ENCODE data around the gene ARHGAP44. TPM values are rescaled to one million over a fixed set of nuclear protein-coding genes. Genes with fewer than 3 reads are reported as not detected.
"Not testable (repeated sequence)": the region's sequence is repeated elsewhere in the genome, so short reads cannot be mapped to it uniquely, and the experiment has no call there.

ARHGAP44 gene
- total RNA-seq, 1 donor from 2014 or later: 6.4 TPM

GRCh38 chr17:12812877-12813276, 23.6 kb downstream of the ARHGAP44 start:
- intact Hi-C loops (cut with DNase I): no loop called here
- ATAC-seq (no peak), DNase-seq (ENCODE audit: low spot score) (no peak)

- intact Hi-C loops (cut with DNase I): no loop called here
- no peak for ATAC-seq
- no peak for DNase-seq (ENCODE audit: low spot score)
Observed at GRCh38 chr17:12813664-12814063, 24.4 kb downstream of the ARHGAP44 start.

- intact Hi-C loops (cut with DNase I): loop anchor here (5.0 kb wide), 1 partner anchor 1558 kb away; no protein-coding TSS in a partner anchor
- no peak for ATAC-seq
- DNase-seq (ENCODE audit: low spot score): no peak
Observed at GRCh38 chr17:12814718-12815117, 25.4 kb downstream of the ARHGAP44 start.

- no peak for ATAC-seq
- intact Hi-C loops (cut with DNase I): loop anchor here (5.0 kb wide), 1 partner anchor 1557 kb away; no protein-coding TSS in a partner anchor
Observed at GRCh38 chr17:12815642-12816141, 26.4 kb downstream of the ARHGAP44 start.

GRCh38 chr17:12821376-12821940, 32.2 kb downstream of the ARHGAP44 start:
- no peak for ATAC-seq
- DNase-seq (ENCODE audit: low spot score): no peak
- intact Hi-C loops (cut with DNase I): no loop called here

More at GRCh38 chr17:12815642-12816141, 26.4 kb downstream of the ARHGAP44 start:
- no peak for DNase-seq (ENCODE audit: low spot score)

- intact Hi-C loops (cut with DNase I): no loop called here
- no peak for ATAC-seq
- no peak for DNase-seq (ENCODE audit: low spot score)
Observed at GRCh38 chr17:12826431-12826830, 37.1 kb downstream of the ARHGAP44 start.

- no peak for ATAC-seq
- intact Hi-C loops (cut with DNase I): no loop called here
- DNase-seq (ENCODE audit: low spot score): no peak
Observed at GRCh38 chr17:12830777-12831247, 41.5 kb downstream of the ARHGAP44 start.

- DNase-seq (ENCODE audit: low spot score) (no peak), ATAC-seq (no peak)
- intact Hi-C loops (cut with DNase I): no loop called here
Observed at GRCh38 chr17:12831839-12832238, 42.5 kb downstream of the ARHGAP44 start.

GRCh38 chr17:12839042-12839441, 49.7 kb downstream of the ARHGAP44 start:
- ATAC-seq: no peak
- DNase-seq (ENCODE audit: low spot score): no peak
- intact Hi-C loops (cut with DNase I): no loop called here

- intact Hi-C loops (cut with DNase I): no loop called here
- ATAC-seq (no peak), DNase-seq (ENCODE audit: low spot score) (no peak)
Observed at GRCh38 chr17:12842936-12843335, 53.6 kb downstream of the ARHGAP44 start.

GRCh38 chr17:12850996-12851395, 61.7 kb downstream of the ARHGAP44 start:
- intact Hi-C loops (cut with DNase I): no loop called here
- ATAC-seq (no peak), DNase-seq (ENCODE audit: low spot score) (no peak)

- intact Hi-C loops (cut with DNase I): no loop called here
Observed at GRCh38 chr17:12851901-12852435, 62.7 kb downstream of the ARHGAP44 start.

GRCh38 chr17:12853921-12854320, 64.6 kb downstream of the ARHGAP44 start:
- intact Hi-C loops (cut with DNase I): no loop called here
- ATAC-seq: no peak
- no peak for DNase-seq (ENCODE audit: low spot score)

More at GRCh38 chr17:12851901-12852435, 62.7 kb downstream of the ARHGAP44 start:
- DNase-seq (ENCODE audit: low spot score) (no peak), ATAC-seq (no peak)

- intact Hi-C loops (cut with DNase I): no loop called here
- ATAC-seq (no peak), DNase-seq (ENCODE audit: low spot score) (no peak)
Observed at GRCh38 chr17:12856416-12856815, 67.1 kb downstream of the ARHGAP44 start.

GRCh38 chr17:12857592-12857991, 68.3 kb downstream of the ARHGAP44 start:
- ATAC-seq: no peak
- intact Hi-C loops (cut with DNase I): no loop called here
- no peak for DNase-seq (ENCODE audit: low spot score)

GRCh38 chr17:12859520-12859919, 70.2 kb downstream of the ARHGAP44 start:
- intact Hi-C loops (cut with DNase I): no loop called here
- no peak for ATAC-seq
- no peak for DNase-seq (ENCODE audit: low spot score)

GRCh38 chr17:12865769-12866168, 76.5 kb downstream of the ARHGAP44 start:
- no peak for DNase-seq (ENCODE audit: low spot score)
- intact Hi-C loops (cut with DNase I): no loop called here
- ATAC-seq: no peak

GRCh38 chr17:12866244-12866643, 76.9 kb downstream of the ARHGAP44 start:
- intact Hi-C loops (cut with DNase I): no loop called here
- DNase-seq (ENCODE audit: low spot score) (no peak), ATAC-seq (no peak)

GRCh38 chr17:12867726-12868125, 78.4 kb downstream of the ARHGAP44 start:
- ATAC-seq (no peak), DNase-seq (ENCODE audit: low spot score) (no peak)
- intact Hi-C loops (cut with DNase I): no loop called here

GRCh38 chr17:12873415-12874125, 84.3 kb downstream of the ARHGAP44 start:
- DNase-seq (ENCODE audit: low spot score); ATAC-seq; intact Hi-C loops (cut with DNase I): not testable (repeated sequence)
